Activated T-helper 17 cell treated with anti-CD3 and anti-CD28 coated beads, Interleukin-2, amount 50 U/mL, for 72 hours (primary cell): ENCODE results near the gene EOLA1. TPM values are rescaled to one million over a fixed set of nuclear protein-coding genes. Genes with fewer than 3 reads are reported as not detected.
A peak's percentile ranks its signal among the peaks of the same experiment; 100 is the strongest.
"Not testable (repeated sequence)": the region's sequence is repeated elsewhere in the genome, so short reads cannot be mapped to it uniquely, and the experiment has no call there.

Experiments
- ATAC-seq: fragments of 150-1000 bp; cut with Tn5 transposase; replicated peaks from 2 replicates; pipeline ENCODE4 v1.10.0; 2021; ENCODE audit warnings: mild to moderate bottlenecking, moderate library complexity
- H3K27ac Mint-ChIP-seq: one replicate; pipeline ENCODE4 v1.8.0; 2022; ENCODE audit warnings: mixed read lengths
- H3K27me3 Mint-ChIP-seq: one replicate; pipeline ENCODE4 v1.8.0; 2022; ENCODE audit warnings: mixed read lengths
- H3K36me3 Mint-ChIP-seq: one replicate; pipeline ENCODE4 v1.8.0; 2022; ENCODE audit warnings: low read depth, mild to moderate bottlenecking, mixed read lengths
- H3K4me1 Mint-ChIP-seq: one replicate; pipeline ENCODE4 v1.8.0; 2022; ENCODE audit warnings: mixed read lengths
- H3K4me3 Mint-ChIP-seq: one replicate; pipeline ENCODE4 v1.8.0; 2022; ENCODE audit warnings: mild to moderate bottlenecking, mixed read lengths
- H3K9me3 Mint-ChIP-seq: one replicate; pipeline ENCODE4 v1.8.0; 2022; ENCODE audit warnings: mixed read lengths
- total RNA-seq, 2 donors: library from RNA; stranded (reverse); gene quantifications; one replicate each; pipeline ENCODE4 v1.2.3, GENCODE V29; 2022

Gene EOLA1
- total RNA-seq, 2 donors from 2014 or later: 42.7 to 53.2 TPM

DNA sequence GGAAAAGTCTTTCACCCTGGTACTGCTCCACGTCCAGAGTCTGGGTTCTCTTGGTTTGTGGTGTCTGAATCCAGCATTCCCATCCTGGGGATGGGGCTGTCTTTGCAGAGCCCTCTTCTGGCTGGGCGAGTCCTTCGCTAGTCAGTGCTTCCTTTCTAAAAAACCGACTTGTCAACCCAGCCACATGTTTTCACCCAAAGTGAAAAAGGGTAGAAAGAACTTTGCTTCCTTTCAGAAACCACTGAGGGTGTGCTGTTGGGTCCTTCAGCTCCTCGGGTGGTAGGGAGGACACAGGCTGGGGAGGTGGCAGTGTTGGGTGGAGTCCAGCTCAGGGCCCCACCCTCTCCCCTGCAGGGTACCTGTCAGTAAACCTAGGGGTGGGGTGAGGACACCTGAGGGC is 14.9 kb upstream of the EOLA1 start:
- Mint-ChIP-seq H3K4me3 (peak overlapping the region; percentile 15), H3K27ac (peak overlapping the region; percentile 62)
- ATAC-seq: peak; percentile 49
- not testable (repeated sequence) for H3K27me3 Mint-ChIP-seq, H3K9me3 Mint-ChIP-seq, H3K4me1 Mint-ChIP-seq, H3K36me3 Mint-ChIP-seq

DNA sequence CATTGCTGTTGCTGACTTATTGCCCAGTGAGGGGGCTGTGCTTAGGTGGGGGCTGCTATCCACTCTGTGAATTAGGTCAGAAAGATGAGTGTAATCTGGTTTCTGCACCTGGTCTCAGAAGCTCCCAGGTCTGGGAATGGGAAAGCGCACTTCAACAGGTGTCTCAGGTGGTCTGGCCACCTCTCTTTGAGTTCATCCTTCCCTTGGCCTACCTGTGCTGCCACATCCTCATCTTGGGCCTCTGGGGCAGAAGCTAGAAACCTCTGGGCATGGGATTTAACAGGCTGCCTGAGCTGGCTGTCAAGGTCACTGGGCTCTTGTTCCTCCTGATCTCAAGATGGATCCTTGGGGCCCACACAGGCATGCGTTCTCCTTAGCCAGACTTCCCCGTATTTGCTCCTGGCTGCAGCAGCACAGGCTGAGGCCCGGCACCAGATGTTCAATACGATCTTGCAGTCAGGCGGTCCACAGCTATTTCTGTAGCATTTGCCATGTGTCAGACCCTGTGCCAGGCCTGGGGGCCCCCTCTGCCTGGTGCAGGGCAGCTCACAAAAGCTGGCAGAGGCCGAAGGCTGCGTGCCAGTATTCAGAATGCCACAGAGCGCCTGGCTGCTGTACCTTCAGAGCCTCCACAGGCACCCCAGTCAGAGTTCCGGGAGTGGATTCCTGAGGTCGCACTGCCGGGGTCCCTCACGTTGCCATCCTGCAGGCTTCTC is 14.3 kb upstream of the EOLA1 start:
- Mint-ChIP-seq H3K27ac (peak overlapping the region; percentile 62), H3K4me3 (peak overlapping the region; percentile 15)
- H3K4me1 Mint-ChIP-seq, H3K27me3 Mint-ChIP-seq, H3K9me3 Mint-ChIP-seq, ATAC-seq, H3K36me3 Mint-ChIP-seq: not testable (repeated sequence)

DNA sequence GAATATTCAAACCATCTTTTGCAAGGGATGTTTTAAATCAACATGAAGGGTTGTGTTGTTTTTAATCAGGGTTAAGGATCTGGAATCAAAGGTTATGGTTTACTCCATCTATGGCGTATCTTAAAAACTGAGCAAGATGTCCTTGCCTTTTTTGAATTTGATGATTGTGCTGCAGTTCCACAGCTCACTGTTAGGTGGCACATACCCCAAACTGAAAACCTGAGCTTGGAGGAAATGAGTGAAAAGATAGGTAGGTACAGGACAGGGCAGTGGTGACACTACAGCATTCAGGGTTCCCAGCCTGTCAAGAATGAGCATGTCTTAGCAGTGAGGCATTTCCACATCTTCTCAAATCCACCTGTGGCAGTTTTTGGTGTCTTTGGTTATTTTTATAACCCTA is 13.1 kb upstream of the EOLA1 start:
- Mint-ChIP-seq H3K9me3 (no peaks in the 10 kb centered on the region), H3K4me1 (peaks cover 5% of the 10 kb centered on the region), H3K36me3 (peaks cover 15% of the 10 kb centered on the region), H3K27me3 (no peaks in the 10 kb centered on the region), H3K4me3 (no peak overlapping the region), H3K27ac (peak overlapping the region; percentile 70)
- ATAC-seq: peak; percentile 30

DNA sequence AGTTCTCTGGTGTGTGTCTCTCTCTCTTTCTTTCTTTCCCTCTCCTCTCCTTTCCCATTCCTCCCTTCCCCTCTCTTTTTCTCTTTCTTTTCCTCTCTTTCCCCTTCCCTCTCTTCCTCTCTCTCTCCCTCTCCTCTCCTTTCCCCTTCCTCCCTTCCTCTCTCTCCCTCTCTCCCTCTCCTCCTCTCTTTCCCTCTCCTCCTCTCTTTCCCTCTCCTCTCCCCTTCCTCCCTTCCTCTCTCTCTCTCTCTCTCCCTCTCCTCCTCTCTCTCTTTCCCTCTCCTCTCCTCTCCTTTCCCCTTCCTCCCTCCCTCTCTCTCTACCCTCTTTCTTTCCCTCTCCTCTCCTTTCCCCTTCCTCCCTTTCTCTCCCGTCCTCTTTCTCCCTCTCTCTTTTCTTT is 12.4 kb upstream of the EOLA1 start:
- no peaks in the 10 kb centered on the region for H3K27me3 Mint-ChIP-seq
- H3K36me3 Mint-ChIP-seq: peaks cover 15% of the 10 kb centered on the region
- peak overlapping the region; percentile 70 for H3K27ac Mint-ChIP-seq
- no peak overlapping the region for H3K4me3 Mint-ChIP-seq
- H3K4me1 Mint-ChIP-seq: peaks cover 5% of the 10 kb centered on the region
- no peaks in the 10 kb centered on the region for H3K9me3 Mint-ChIP-seq
- ATAC-seq: no peak

DNA sequence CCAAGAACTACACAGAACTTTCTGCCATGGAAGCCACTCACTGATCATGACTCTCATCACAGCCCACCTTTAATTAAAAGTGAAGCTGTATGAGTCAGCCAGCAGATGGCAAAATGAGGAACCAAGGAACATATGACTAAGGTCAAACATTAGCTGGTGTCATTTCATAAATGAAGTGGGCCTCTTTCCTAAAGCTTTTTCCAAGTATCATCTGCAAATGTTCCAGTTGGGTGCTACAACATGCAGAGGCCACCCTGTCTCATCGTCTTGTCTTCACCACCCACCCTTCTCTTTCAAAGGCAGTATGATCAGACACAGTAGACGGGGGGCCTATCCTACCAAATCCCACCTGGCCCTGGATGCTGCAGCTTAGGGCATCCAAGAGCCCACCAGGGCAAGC is 9.2 kb upstream of the EOLA1 start:
- Mint-ChIP-seq H3K9me3 (no peaks in the 10 kb centered on the region), H3K4me1 (peaks cover 5% of the 10 kb centered on the region), H3K27me3 (no peaks in the 10 kb centered on the region), H3K36me3 (peaks cover 15% of the 10 kb centered on the region), H3K27ac (peak overlapping the region; percentile 81), H3K4me3 (peak overlapping the region; percentile 48)
- ATAC-seq: peak; percentile 65

DNA sequence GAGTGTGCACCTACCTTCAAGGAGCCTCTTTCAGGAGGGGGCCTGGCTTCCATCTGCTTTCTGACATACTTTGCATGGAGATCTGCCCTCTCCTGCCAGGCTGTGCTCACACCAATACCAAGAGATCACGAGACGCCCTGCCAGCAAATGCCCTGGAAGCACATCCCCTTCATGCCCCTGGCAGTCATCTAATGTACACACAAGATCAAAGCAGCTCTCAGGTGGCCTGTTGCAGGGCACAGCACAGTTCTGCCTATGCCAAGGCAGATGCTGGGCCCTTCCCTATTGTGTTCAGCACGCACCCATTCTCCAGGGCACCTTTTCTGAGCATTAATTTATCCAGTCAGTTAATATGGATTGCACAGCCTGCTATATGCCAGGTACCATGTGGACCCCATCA is 7.9 kb upstream of the EOLA1 start:
- not testable (repeated sequence) for H3K4me1 Mint-ChIP-seq, H3K4me3 Mint-ChIP-seq, H3K27ac Mint-ChIP-seq, ATAC-seq, H3K9me3 Mint-ChIP-seq, H3K27me3 Mint-ChIP-seq
- H3K36me3 Mint-ChIP-seq: peaks cover 15% of the 10 kb centered on the region

DNA sequence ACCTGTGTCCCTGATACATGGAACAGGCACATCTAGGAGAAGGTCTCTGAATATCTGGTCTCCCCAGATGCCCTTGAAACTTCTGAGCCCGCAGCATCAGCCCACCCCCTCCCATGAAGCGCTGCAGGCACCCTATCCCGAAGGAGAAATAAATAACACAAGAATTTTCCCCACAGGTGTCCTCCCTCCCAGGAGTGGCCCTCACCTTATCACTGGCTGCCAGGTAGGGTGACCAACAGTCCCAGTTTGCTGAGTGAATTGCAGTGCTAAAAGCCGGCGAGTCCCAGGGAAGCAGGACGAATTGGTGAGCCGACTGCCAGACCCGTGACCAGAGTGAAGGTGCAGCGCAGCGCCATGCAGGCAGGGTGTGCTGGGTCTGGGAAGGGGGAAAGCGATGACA is 6.8 kb upstream of the EOLA1 start:
- not testable (repeated sequence) for H3K4me3 Mint-ChIP-seq, H3K27ac Mint-ChIP-seq, H3K9me3 Mint-ChIP-seq, H3K4me1 Mint-ChIP-seq, H3K27me3 Mint-ChIP-seq, ATAC-seq
- H3K36me3 Mint-ChIP-seq: peaks cover 16% of the 10 kb centered on the region

DNA sequence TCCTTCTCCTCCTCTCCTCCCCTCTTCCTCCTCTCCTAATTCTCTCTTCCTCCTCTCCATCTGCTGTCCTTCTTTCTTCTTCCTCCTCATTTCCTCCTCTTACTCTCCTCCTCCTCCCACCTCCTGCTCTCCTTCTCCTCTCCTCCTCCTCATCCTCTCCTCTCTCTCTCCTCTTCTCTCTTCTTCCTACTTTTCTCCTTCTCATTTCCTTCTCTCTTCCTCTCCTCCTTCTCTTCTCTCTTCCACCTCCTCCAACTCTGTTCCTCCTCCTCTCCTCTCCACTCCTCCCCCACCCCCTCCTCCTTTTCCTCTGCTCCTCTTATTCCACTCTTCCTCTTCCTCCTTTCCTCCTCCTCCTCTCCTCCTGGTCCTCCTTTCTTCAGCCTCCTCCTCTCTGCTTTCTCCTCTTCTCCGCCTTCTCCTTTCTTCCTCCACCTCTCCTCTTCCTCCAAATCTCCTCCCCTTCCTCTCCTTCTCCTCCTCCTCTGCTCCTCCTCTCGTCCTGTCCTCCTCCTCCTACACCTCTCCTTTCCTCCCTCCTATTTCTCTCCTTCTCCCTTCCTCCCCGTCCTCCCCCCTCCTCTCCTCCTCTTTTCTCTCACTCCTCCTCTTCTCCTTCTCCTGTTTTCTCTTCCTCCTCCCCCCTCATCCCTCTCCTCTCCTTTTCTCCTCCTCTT is 5.7 kb upstream of the EOLA1 start:
- H3K4me1 Mint-ChIP-seq, H3K27me3 Mint-ChIP-seq, ATAC-seq, H3K9me3 Mint-ChIP-seq, H3K4me3 Mint-ChIP-seq, H3K27ac Mint-ChIP-seq: not testable (repeated sequence)
- H3K36me3 Mint-ChIP-seq: peaks cover 22% of the 10 kb centered on the region

DNA sequence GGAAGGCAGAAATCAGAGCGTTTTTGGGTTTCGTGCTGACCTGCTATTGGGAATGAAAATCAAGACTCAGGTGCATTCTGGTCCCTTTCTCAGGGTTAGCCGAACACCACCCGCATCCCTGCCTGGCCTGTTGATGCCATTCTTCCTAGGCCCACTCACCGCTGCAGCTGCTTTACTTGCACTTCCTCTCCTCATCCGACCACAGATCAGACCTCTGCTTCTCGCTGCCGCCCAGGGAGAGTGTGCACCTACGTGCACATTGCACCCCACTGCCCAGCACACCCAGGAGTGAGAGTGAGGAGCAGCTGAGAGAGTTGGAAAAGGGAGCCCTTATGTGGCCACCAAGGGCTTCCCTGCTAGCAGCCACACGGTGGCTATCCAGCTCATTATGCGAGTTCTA is 3.3 kb upstream of the EOLA1 start:
- H3K27ac Mint-ChIP-seq, H3K4me3 Mint-ChIP-seq, H3K9me3 Mint-ChIP-seq, ATAC-seq, H3K4me1 Mint-ChIP-seq, H3K27me3 Mint-ChIP-seq: not testable (repeated sequence)
- H3K36me3 Mint-ChIP-seq: peaks cover 25% of the 10 kb centered on the region

DNA sequence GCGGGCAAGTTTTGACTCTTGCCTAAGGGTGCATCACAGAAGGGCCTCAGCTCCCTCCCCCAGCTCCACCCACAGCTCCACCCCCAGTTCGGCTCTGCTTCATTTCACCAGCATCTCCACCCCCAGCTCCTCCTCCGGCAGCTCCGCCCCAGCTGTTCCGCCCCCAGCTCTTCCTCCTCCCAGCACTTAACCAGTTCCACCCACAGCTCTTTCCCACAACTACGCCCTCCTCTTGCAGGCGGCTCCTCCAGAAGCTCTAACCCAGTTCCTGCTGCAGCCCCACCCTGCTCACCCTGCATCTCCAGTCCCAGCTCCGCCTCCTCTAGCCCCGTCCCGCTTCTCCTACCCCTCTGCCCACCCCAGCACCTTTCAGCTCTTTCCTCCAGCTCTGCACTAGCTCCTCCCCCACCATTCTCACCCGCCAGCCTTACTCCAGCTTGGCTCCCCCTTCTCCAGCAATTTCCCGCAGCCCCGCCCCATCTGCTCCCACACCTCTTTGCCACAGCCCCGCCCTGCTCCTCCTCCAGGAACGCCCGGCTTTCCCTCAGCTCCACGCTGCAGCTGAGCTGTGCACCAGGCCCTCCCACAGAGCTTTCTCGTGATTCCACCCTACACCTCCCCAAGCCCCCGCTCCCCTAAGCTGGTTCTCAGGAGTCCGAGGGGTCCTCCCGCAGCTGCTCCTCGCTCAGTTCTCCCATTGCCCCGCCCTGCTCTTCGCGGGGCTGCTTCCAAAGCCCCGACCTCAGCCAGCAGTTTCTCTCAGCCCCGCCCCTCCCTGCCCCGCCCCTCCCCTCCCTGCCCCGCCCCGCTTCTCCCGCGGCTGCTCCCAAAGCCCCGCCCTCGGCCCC is 1.3 kb upstream of the EOLA1 start:
- Mint-ChIP-seq H3K27ac (peak overlapping the region; percentile 97), H3K9me3 (no peaks in the 10 kb centered on the region), H3K4me3 (peak overlapping the region; percentile 82), H3K4me1 (no peaks in the 10 kb centered on the region), H3K36me3 (peaks cover 24% of the 10 kb centered on the region), H3K27me3 (no peaks in the 10 kb centered on the region)
- peak; percentile 46 for ATAC-seq

DNA sequence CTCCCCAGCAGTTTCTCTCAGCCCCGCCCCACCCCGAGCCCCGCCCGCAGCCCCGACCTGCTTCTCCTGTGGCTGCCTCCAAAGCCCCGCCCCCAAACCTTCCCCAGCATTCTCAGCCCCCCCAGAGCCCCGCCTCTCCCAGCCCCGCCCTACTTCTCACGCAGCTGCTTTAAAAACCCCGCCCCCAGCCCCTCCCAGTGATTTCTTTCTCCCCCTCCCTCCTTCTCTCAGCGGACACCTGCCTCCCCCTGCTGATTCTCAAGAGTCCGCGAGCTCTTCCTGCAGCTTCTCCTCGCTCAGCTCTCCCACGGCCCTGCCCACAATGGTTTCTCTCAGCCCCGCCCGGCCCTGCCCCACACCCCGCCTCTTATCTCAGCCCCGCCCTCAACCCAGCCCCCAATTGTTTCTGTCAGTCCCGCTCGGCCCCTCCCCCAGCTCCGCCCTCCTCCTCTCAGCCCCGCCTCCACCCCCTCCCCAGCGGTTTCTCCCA is 636 bp upstream of the EOLA1 start:
- ATAC-seq: peak; percentile 54
- no peaks in the 10 kb centered on the region for H3K9me3 Mint-ChIP-seq
- no peaks in the 10 kb centered on the region for H3K27me3 Mint-ChIP-seq
- H3K4me3 Mint-ChIP-seq: peak overlapping the region; percentile 82
- H3K4me1 Mint-ChIP-seq: no peaks in the 10 kb centered on the region
- peaks cover 29% of the 10 kb centered on the region for H3K36me3 Mint-ChIP-seq
- H3K27ac Mint-ChIP-seq: peak overlapping the region; percentile 97

DNA sequence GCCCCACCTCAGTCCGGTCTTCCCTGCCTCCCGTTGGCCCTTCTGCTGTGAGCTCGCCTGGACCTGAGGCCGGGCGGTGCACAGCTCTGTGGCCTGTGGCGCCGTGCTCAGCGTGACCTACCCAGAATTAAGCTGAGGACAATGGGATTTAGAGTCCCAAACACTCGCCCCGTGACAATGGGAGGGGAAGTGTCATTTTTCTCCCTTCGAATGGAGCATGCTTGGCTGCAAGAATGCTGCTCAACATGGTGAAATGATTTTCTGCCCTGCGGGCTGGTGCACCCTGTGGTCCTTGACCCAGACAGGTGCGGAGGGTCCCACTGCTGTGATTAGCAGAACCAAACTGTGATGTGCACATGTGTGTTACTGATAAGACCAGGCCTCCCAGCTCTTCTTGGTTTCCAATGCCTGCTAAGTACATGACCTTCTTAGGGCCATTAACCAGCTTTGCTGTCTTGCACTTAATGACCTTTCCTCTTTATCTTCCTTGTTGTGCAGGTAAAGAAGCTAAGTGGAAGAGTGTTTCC is 772 bp downstream of the EOLA1 start:
- Mint-ChIP-seq H3K4me1 (no peaks in the 10 kb centered on the region), H3K36me3 (peaks cover 37% of the 10 kb centered on the region), H3K9me3 (no peaks in the 10 kb centered on the region), H3K27me3 (no peaks in the 10 kb centered on the region), H3K27ac (peak overlapping the region; percentile 97), H3K4me3 (peak overlapping the region; percentile 82)
- no peak for ATAC-seq

DNA sequence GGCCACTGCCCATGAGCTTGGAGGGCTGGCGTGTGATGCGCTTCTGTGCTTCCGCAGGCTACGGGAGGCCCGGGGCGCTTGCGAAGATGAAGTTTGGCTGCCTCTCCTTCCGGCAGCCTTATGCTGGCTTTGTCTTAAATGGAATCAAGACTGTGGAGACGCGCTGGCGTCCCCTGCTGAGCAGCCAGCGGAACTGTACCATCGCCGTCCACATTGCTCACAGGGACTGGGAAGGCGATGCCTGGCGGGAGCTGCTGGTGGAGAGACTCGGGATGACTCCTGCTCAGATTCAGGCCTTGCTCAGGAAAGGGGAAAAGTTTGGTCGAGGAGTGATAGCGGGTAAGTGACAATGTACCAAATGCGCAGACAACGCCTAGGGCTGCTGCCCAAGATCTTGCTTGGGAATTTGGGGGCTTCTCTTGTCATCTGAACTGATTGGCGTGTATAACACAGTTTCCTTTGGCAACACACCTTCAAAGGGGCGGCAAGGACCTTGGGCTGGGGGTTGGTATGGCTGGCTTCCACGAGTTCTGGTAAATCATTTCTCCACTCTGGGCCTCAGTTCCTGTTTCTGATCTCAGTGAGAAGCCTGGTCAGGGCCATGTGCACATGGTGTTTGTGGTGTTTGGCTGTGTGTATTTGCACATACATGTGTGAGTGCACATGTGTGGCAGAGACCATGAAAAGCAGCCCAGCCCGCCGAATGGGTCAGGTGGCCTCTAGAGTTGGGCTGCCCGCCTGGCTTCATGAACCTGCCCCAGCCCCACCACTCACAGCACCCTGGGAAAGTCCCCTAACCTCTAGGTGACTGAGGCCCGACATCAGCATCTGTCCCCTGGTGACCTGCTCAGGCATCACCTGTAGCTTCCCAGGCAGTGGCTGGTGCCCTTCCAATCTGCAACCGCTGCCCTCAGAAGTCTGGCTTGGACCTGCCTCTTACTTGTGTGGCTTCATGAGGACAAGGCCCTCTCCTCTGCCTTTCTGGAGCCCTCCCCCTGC is 5.0 kb downstream of the EOLA1 start:
- H3K4me1 Mint-ChIP-seq: not testable (repeated sequence)

More for the DNA sequence above, 5.0 kb downstream of the EOLA1 start:
- H3K9me3 Mint-ChIP-seq, H3K4me3 Mint-ChIP-seq, ATAC-seq, H3K27ac Mint-ChIP-seq, H3K27me3 Mint-ChIP-seq: not testable (repeated sequence)
- peaks cover 25% of the 10 kb centered on the region for H3K36me3 Mint-ChIP-seq
